EH (cell line): ENCODE measurements around the gene C11orf24.
A peak's percentile ranks its signal among the peaks of the same experiment; 100 is the strongest.

ENCODE experiments used
- DNase-seq: peaks from one replicate; pipeline ENCODE4 v3.0.0-alpha.2; 2015; ENCODE audit warnings: low read depth

Gene C11orf24

DNA sequence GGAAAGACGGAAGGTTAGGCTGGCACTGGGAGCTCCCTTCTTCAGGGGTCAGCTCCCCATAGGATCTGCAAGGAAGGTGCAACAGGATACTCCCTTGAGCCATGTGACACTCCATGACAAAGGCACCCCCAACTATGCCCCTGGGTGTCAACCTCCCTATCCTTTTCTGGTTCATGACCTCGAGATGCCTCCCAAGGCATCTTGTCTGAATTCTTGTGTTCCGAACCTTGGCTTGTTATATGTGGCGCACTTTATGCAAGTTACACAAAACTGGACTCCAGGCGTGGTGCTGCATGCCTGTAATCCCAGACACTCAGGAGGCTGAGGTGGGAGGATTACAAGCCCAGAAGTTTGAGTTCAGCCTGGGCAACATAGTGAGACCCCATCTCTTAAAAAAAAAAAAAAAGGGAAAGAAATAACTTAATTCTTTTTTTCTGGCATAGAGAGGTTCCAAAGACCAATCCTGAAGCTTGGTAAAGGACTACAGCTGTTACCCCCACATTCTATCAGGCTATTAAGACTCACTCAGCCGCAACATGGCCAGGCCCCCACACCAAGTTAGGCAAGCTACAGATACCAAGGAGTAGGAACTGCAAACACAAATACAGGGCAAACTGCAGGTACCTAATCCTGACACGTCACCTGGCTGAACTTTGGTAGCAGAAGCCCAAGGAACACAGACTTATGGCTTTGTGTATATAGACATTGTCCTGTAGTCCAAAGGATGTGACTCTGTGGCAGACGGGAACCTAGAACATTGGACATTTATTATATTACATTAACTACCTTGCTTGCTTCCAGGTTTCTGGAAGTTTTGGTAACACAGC, 1.4 kb downstream of the C11orf24 start:
- DNase-seq, result peak; percentile 17

DNA sequence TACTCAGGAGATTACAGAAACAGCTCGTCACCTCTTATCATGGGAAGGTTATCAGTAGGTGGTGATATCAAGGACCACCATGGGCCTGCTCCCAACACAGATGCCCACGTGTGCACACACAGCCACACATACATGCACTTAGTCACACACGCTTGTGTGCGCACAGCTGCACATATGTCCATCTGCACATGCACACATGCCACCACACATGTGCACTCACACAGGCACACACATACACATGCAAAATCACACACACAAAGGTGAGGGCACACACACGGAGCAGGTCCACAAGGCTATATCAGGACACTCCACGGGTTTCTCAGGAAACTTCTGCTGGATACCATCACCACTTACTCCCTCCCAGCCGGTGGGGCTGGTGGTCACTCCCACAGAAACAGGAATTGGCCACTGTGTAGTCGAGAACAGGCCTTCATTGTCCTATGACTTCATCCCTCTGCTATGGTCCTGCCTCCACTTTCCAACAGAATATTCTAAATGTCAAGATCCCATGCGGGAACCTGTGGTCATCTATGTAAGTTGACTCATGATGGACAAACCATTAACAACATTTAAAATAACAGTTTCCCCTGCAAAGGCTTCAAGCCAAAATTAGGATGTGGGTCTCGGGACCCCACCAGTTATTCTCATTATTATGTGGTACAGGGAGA, 2.2 kb downstream of the C11orf24 start:
- DNase-seq, result peak; percentile 94

DNA sequence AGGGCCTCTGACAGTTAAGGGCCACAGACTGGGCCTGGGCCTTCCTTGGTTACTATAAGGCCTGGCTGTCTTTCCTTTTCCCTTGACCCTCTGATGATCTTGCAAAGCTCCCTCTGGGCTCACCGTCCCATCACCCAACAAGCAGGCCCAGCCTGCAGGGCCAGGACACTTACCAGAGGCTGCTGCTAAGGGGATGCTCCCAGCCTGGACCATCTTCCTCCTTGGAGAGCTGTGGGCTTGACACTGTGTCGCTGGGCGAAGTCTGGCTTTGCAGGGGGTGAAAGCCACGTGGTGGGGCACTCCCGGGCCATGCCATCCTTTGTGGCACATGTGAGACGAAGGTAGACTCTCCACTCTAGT, 3.9 kb downstream of the C11orf24 start:
- DNase-seq, result no peak

DNA sequence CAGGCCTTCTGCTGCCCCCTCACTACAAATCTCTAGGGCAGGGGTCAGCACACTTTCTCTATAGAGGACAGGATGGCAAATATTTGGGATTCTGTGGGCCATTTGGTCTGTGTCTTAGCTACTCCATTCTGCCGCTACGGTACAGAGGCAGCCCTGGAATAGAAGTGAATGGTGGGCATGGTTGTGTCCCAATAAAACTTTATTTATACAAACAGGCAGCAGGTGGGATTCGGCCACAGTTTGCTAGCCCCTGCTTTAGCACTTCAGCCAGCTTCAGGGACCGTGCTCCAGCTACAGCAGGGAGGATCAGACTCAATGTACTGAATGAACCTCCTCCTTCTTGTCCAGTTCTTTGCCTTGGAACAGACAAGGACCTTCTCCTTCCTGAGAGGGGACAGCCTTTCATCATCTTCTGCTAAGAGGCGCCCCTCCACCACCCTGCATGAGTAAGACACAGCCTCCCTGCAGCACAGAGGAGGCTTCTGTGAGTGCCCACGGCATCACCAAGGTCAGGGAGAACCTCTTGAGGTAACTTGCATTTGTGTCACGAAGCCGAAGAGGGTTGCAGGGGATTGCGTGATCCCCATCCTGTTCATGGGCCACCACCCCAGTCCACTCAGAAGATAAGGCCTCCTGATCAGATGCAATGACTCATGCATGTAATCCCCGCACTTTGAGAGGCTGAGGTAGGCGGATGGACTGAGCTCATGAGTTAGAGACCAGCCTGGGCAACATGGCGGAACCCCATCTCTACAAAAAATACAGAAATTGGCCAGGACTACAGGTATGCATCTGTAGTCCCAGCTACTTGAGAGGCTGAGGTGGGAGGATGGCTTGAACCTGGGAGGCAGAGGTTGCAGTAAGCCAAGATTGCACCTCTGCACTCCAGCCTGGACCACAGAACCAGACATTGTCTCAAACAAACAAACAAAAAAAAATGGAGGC, 4.6 kb downstream of the C11orf24 start:
- no peak for DNase-seq

DNA sequence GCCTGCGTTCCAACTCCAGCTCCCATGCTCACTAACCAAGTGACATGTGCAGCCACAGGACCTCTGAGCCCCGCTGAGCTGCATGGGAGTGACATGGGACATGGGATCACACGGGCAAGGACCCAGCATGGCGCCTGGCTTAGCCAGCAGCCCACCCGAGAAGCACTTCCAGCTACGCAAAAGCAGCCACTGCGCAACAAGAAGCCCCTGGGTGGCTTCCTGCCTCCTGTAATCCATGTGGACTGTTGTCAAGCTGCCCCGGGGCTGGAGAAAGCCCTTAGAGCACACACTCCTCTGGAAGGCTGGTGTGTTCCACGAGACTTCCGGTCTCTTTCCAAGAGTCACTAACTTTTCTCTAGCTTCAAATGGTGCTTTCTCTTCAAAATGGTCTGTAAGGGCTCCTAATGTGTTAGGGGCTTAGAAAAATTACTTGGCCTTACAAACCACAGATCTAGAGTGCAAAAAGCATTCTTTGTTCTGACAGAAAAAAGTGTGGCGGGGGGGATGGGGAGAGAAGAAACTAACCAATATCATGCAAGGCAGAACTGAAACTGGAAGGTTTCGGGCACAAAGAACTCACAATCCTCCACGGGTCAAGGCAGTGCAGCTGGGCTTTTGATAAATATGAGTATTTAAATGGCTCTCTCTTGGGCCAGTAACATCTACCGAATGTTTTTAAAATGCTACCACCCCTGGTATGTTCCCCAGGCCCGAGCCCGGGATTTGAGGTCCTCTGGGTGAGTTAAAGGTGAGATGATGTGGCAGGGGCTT, 5.5 kb downstream of the C11orf24 start:
- no peak for DNase-seq

DNA sequence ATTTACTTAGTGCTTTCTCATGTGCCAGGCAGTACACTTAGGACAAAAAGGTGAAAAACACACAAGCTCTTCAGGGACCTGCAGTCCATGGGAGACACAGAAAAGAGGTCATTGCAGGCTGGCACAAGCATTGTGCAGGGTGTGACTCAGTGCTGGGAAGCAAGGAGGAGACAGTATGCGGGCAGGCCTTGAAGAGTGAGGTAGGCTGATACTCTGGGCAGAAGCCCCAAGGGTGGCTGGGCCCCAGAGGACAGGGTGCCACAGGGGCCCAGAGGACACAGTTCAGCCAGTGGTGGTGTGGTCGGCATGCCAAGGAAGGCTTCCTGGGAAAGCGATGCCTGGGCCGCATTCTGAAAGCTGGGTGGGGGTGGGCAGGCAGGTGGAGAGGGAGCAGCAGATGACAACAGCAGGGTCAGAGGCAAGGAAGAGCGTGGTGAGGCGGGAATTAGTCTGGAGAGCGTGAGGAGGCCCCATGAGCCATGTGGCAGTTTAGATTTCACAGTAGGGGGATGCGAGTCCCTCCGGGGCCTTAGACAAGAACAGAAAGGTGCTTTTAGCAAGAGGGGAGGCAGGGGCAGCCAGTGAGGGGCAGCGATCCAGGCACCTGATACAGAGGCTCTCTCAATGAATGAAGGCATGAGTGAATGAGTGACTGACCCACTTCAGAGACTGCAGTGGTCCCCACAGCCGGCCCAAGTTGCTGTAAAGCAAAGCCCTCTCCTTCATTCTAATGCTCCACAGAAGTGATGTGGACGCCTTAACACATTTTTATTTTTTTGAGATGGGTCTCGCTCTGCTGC, 6.8 kb downstream of the C11orf24 start:
- no peak for DNase-seq

DNA sequence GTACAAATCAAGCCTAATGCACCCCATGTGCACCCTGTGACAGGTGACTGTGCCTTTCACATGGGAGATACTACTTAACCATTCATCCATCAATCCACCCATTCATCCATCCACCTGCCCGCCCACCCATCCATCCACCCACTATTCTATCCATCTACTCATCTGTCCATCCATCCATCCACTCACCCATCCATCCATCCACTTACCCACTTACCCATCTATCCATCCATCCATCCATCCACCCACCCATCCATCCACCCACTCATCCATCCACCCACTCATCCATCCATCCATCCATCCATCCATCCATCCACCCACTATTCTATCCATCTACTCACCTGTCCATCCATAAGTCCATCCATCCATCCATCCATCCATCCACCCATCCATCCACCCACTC, 7.5 kb downstream of the C11orf24 start:
- DNase-seq, result no peak

DNA sequence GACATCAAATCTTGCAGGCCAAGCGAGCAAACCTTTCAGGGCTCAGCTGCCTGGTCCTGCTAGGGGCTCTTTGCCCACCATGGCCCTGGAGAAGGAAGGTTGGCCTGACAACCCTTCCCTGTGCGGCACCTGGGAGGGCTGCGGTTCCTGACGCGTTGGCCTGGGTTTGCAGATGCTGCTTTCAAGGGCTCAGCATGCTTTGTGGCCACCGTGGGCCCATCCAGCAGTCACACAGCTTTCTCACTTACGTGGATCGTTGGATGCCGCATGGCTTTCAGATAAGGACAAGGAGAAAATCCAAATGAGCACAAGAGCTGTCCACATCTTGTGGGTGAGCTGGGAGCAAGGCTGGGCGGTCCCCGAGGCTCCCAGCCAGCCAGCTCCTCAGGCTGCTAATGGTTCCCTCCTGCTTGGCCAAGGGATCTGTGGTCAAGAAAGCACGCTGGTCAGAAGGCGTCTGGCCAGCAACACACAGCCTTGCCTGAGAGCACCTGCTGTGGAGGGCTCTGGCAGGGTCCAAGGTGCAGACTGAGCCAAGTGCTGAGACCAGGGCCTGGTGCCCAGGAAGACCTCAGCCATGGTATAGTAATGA, 8.2 kb downstream of the C11orf24 start:
- no peak for DNase-seq

DNA sequence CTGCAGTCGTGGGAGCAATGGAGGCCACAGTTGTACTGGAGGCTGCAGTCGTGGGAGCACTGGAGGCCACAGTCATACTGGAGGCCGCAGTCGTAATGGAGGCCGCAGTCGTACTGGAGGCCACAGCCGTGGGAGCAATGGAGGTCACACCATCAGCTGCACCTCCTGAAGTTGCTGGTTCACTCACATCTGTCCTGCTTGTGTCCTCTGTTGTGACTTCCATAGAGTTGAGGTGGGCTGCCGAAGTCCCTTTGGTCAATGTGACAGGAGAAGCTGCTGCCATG, 9.3 kb downstream of the C11orf24 start:
- no peak for DNase-seq

DNA sequence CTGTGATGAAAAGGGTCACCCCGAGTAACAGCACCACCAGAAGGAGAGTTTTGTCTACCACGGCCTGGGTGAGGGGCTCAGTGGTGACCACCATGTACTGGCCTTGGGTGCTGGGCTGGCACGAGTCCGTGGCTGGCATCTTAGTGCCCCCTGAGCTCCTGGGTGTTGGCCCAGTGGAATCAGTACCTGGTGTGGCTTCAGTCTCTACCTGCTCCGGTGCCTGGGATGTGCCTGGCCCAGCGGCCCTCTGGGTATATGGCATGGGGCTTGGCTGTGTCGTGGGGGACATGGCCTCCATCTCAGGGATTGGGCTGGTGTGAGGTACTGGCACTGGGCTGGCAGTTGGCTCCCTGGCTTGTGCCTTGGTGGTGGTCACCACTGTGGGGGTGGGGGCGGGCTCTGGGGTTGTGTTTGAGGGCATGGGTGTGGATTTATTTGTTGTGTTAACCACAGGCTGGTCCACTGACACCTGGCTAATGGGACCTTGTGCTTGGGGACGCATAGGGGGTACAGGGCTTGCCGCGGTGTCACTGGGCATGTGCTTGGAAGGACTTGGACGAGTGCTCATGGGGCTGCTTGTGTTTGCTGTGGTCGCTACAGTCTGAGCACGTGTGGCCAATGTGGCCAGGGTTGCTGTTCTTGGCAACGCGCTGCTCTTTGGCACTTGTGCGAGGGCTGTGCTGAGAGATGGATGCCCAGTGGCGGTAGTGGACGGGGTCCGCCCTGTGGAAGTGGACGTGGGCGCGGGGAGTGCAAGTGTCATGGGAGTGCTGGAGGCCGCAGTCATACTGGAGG, 9.8 kb downstream of the C11orf24 start:
- no peak for DNase-seq

DNA sequence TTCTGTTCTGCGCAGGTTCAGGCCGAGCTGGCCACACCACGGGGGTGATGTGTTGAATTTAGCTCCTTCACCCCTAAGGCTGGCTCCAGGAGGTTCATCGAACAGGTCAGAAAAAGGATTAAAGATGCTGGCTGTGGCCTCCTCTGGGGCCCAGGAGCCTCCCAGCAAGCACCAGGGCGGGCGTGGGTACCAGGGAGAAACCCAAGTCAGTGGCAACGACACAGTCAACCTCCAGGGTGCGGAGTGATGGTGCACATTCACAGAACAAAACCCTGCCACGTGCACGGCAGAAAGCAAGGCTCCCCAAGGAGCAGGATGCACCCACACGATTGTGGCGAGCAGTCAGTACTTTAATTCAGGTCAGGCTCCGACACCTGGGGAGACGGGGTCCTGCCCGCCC, 10.8 kb downstream of the C11orf24 start:
- DNase-seq, result no peak

DNA sequence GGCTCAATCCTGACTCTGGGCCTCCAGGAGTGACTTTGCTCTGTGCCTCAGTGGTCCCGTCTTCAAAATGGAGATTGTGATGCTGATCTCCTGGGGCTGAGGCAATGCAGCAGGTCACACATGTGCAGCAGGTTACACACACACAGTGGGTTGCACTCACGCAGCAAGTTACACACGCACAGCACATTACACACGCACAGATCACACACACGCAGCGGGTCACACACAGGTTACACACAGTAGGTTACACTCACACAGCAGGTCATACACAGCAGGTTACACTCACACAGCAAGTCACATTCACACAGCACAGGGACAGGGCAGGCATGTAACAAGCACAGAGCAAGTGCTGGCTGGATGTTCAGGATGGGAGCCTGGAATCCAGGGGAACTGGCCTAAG, 11.3 kb downstream of the C11orf24 start:
- no peak for DNase-seq

DNA sequence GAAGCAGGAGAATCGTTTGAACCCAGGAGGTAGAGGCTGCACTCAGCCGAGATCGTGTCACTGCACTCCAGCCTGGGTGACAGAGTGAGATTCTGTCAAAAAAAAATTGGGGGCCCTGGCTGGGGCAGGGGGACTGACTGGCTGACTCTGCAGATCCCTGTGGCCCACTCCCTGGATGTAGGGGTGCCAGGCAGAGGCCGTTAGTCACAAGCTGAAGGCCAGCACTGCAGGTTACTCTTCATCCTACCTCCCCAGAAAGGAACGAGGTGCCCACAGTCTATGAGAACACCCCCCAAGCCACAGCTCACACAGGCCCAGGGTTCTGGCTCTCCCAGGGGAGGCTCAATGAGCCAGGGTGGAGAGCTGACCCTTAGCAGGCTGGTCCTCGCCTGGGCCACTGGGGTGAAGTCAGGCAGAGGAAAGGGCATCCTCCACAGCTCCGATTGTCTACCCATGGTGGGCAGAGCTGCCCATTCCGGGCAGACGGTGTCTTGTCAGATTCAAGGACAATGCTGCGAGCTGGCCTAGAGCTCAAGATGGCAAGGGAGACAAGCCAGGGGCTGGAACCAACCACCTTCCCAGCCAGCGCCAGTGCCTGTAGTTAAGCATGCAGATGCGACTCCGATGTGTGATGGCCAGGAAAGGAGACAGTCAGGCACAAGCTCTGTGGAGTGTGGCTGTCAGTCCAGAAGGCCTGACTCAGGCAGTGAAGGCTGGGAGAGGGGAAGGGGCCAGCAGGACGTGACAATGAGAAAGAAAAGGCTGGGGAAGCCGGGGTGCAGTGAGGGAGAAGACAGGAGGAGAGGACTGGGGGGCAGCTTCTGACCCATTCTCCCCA, 12.4 kb downstream of the C11orf24 start:
- no peak for DNase-seq

DNA sequence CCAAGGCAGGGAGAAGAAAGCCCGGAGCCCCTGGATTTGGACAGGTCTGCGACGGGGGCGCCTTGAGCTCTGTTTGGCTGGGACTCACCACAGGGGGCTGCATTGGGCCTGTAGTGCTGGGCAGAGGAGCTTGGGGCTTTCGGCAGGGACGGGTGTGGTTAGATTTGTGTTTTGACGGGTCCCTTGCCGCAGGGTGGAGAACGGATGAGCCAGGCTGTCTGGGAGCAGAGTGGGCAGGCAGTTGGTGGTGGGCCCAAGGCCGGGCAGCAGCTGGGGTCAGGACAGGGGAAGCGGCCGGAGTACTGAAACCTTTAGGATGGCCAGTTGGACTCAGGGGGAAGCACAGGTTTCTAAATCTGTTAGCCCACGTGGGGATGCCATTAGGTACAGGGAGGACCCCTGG, 13.4 kb downstream of the C11orf24 start:
- no peak for DNase-seq

DNA sequence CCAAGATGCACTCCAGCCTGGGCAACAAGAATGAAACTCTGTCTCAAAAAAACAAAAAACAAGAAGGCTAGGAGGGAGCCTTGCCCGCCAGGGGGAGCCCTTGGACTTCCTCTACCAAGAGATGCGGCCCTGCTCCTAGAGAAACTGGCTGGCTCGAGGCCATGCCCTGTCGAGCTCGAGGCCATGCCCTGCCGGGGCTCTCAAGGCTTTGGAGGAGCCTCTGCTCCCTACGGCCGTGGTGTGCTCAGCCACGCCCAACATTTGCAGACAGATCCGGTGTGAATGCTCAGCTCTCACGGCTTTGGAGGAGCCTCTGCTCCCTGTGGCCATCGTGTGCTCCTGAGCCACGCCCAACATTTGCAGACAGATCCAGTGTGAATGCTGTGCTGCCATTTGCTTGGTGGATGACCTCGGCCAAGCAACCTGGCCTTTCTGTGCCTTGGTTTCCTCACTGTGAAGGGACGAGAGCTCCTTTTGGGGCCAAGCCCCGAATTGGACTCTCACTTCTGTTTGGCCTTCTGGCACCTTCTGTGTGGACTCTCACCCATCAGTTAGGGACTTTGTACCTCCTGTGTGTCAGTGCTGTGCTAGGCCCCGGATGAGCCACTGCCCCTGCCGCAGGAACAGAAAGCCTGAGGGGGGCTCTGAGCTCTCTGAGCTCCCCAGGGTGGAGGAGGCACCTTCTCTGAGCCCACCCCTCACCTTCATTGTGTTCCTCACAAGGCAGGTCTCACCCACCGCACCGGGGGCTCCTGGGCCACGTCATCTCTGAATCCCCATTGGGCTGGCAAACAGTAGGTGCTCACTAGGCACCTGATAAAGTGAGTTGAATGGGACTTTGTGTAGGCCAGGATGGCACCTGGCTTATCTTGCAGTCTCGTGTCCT, 14.1 kb downstream of the C11orf24 start:
- DNase-seq, result peak; percentile 93

DNA sequence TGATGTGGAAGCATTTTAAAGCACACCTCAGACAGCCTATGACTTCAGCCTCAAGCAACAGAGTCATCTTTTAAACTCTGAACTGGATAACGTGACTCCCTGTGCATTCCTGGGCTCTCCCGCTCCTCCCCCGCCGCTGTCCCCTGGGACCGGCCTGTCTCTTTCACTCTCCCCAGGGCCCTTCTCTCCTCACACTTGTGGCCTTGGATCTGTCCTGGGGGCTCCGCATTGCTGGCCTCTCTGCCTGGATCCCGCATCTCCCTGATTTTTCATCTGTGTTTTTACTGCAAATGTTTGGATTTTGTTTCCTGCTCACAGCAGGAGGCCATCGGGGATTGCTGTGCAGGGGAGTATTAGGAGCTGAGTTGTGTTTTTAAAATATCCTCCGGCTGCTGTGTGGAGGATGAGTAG, 15.4 kb downstream of the C11orf24 start:
- peak; percentile 89 for DNase-seq

DNA sequence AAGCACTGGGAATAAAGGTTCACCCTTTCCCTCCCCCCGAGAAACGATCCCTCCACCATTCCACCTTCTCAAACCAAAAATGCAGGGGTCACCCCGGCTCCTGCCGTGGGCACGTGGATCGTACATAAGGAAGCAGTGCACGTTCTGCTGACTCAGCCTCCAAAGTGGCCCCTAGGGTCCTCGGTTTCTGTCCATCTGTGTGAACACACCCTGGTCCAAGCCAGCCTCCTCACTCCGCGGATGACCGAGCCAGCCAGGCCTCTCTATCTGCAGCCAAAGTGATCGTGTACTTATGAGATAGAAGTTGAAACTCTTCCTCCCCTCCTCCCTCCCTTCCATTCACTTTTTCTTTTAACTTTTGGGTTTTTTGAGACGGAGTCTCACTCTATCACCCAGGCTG, 16.2 kb downstream of the C11orf24 start:
- DNase-seq, result no peak

DNA sequence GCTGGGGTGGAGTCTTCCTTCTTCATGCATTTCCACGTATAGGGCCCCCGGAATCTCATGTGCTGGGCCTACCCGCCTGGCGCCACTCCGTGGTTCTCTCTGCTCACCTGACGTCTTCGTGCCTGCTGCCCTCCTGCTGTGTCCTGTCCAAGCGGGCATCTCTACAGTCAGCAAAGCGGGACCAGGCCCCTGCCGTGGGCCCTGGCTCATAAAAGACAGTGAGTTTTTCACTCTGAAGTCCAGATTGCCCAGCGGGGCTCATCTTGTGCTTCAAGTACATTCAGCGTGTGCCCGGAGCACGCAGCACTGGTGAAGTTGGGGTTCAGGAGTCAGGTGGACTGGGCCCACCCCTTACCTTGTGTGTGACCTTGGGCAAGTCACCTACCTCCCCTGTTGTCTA, 17.4 kb downstream of the C11orf24 start:
- DNase-seq, result no peak
